ENCODE data around the gene PTPN18.

PTPN18 gene

DNA sequence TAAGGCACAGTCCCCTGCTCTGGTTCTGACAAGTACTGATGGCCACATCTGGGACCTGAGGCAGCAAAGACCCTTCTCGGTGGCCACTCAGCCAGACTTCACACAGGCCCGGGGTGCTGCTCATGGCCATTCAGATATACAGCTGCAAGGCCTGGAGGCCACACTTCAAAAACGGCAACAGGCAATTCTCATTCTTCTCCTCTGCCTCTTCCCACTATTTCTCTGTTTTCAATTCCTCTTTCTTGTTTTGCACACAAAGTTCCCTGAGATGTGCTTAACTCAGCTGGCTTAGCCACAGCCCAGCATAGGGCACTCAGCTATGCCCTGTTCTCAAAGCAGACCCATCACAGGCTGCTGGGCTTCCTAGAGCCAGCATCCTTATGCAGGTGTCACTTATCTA, 29.9 kb downstream of the PTPN18 start:
- Histone ChIP-seq H3K4me3 (replicated peaks; ENCODE audit: insufficient read depth, low read length) (no peak overlapping the region), H3K27me3 (ENCODE audit: insufficient read depth, poor library complexity, severe bottlenecking) (no peaks in the 10 kb centered on the region), H3K27ac (replicated peaks) (no peak overlapping the region)
- no peak for DNase-seq (ENCODE audit: low read depth in 1 of 2, low spot score in 1 of 2)
- TF ChIP-seq GABPA (IDR thresholded peaks at IDR 0.05; ENCODE audit: low read depth) = no peak
- TF ChIP-seq, protein P1, sequence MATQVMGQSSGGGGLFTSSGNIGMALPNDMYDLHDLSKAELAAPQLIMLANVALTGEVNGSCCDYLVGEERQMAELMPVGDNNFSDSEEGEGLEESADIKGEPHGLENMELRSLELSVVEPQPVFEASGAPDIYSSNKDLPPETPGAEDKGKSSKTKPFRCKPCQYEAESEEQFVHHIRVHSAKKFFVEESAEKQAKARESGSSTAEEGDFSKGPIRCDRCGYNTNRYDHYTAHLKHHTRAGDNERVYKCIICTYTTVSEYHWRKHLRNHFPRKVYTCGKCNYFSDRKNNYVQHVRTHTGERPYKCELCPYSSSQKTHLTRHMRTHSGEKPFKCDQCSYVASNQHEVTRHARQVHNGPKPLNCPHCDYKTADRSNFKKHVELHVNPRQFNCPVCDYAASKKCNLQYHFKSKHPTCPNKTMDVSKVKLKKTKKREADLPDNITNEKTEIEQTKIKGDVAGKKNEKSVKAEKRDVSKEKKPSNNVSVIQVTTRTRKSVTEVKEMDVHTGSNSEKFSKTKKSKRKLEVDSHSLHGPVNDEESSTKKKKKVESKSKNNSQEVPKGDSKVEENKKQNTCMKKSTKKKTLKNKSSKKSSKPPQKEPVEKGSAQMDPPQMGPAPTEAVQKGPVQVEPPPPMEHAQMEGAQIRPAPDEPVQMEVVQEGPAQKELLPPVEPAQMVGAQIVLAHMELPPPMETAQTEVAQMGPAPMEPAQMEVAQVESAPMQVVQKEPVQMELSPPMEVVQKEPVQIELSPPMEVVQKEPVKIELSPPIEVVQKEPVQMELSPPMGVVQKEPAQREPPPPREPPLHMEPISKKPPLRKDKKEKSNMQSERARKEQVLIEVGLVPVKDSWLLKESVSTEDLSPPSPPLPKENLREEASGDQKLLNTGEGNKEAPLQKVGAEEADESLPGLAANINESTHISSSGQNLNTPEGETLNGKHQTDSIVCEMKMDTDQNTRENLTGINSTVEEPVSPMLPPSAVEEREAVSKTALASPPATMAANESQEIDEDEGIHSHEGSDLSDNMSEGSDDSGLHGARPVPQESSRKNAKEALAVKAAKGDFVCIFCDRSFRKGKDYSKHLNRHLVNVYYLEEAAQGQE (IDR thresholded peaks at IDR 0.05; ENCODE audit: insufficient replicate concordance, low read depth) = no peak
- TF ChIP-seq, protein P2, sequence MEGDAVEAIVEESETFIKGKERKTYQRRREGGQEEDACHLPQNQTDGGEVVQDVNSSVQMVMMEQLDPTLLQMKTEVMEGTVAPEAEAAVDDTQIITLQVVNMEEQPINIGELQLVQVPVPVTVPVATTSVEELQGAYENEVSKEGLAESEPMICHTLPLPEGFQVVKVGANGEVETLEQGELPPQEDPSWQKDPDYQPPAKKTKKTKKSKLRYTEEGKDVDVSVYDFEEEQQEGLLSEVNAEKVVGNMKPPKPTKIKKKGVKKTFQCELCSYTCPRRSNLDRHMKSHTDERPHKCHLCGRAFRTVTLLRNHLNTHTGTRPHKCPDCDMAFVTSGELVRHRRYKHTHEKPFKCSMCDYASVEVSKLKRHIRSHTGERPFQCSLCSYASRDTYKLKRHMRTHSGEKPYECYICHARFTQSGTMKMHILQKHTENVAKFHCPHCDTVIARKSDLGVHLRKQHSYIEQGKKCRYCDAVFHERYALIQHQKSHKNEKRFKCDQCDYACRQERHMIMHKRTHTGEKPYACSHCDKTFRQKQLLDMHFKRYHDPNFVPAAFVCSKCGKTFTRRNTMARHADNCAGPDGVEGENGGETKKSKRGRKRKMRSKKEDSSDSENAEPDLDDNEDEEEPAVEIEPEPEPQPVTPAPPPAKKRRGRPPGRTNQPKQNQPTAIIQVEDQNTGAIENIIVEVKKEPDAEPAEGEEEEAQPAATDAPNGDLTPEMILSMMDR (IDR thresholded peaks at IDR 0.05; ENCODE audit: insufficient read depth, low read length) = no peak
- TF ChIP-seq SPI1 (IDR thresholded peaks at IDR 0.05; ENCODE audit: borderline replicate concordance, low read depth) = no peak
- no peak for TF ChIP-seq POLR2AphosphoS5 (IDR thresholded peaks at IDR 0.05; ENCODE audit: low read depth)

GRCh38 chr2:130387071-130387400, 31.2 kb downstream of the PTPN18 start:
- no peak overlapping the region for H3K27ac ChIP-seq (replicated peaks)
- TF ChIP-seq SPI1 (IDR thresholded peaks at IDR 0.05; ENCODE audit: borderline replicate concordance, low read depth) (no peak), GABPA (IDR thresholded peaks at IDR 0.05; ENCODE audit: low read depth) (no peak), POLR2AphosphoS5 (IDR thresholded peaks at IDR 0.05; ENCODE audit: low read depth) (no peak)
- TF ChIP-seq, protein P1 (IDR thresholded peaks at IDR 0.05; ENCODE audit: insufficient replicate concordance, low read depth) = no peak
- TF ChIP-seq, protein P2 (IDR thresholded peaks at IDR 0.05; ENCODE audit: insufficient read depth, low read length) = no peak
- DNase-seq (ENCODE audit: low read depth in 1 of 2, low spot score in 1 of 2) = no peak
- H3K27me3 ChIP-seq (ENCODE audit: insufficient read depth, poor library complexity, severe bottlenecking) = no peaks in the 10 kb centered on the region
- no peak overlapping the region for H3K4me3 ChIP-seq (replicated peaks; ENCODE audit: insufficient read depth, low read length)

DNA sequence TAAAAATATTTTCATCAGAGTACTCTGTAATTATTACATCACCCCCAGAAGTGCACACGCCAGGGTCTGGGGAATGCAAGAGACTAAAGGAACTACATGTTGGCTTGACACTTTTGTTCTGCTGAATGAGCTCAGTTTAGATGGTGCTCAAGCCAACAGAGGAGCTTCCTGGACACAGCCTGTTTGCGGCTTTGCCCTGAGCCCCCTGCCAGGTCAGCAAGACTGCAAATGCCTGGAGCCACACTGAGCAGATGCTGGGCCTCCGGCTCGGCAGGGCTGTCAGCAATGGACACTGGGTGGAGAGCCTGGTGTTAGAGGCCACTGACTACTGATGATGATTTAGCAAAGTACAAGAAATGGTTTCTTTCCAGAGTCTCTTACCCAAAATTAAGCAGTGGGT, 31.9 kb downstream of the PTPN18 start:
- no peak overlapping the region for H3K4me3 ChIP-seq (replicated peaks; ENCODE audit: insufficient read depth, low read length)
- no peak for DNase-seq (ENCODE audit: low read depth in 1 of 2, low spot score in 1 of 2)
- TF ChIP-seq POLR2AphosphoS5 (IDR thresholded peaks at IDR 0.05; ENCODE audit: low read depth) (no peak), GABPA (IDR thresholded peaks at IDR 0.05; ENCODE audit: low read depth) (no peak), SPI1 (IDR thresholded peaks at IDR 0.05; ENCODE audit: borderline replicate concordance, low read depth) (no peak)
- TF ChIP-seq, protein P1 (IDR thresholded peaks at IDR 0.05; ENCODE audit: insufficient replicate concordance, low read depth) = no peak
- TF ChIP-seq, protein P2 (IDR thresholded peaks at IDR 0.05; ENCODE audit: insufficient read depth, low read length) = no peak
- H3K27me3 ChIP-seq (ENCODE audit: insufficient read depth, poor library complexity, severe bottlenecking) = no peaks in the 10 kb centered on the region
- no peak overlapping the region for H3K27ac ChIP-seq (replicated peaks)
